Spleen (tissue), 11 donors: ENCODE measurements around the gene HOXB2. TPM values are rescaled to one million over a fixed set of nuclear protein-coding genes. Genes with fewer than 3 reads are reported as not detected.

Source experiments
- DNase-seq: peaks from one replicate; pipeline ENCODE4 v3.0.0-alpha.2; 2020
- H3K27ac ChIP-seq, 8 donors: fragments of 200-600 bp; sonication (generic) in 7 of 8; 1 replicate in 4 of 8; 2 replicates in 4 of 8; pipeline versions ENCODE4 v1.5.0 to v1.8.0; 2016 to 2021; ENCODE audit warnings: inconsistent platforms in 4 of 8, mild to moderate bottlenecking in 4 of 8, moderate library complexity in 1 of 8
- H3K27me3 ChIP-seq, 7 donors: fragments of 200-600 bp; sonication (generic) in 6 of 7; replicated peaks in 1 of 7; 1 replicate in 4 of 7; 2 replicates in 3 of 7; pipeline versions ENCODE4 v1.5.0 to v1.8.0; 2016 to 2021; ENCODE audit warnings: inconsistent platforms in 3 of 7, mild to moderate bottlenecking in 1 of 7
- H3K36me3 ChIP-seq, 6 donors: fragments of 200-600 bp; sonication (generic) in 5 of 6; 1 replicate in 4 of 6; 2 replicates in 2 of 6; pipeline versions ENCODE4 v1.5.0 to v1.8.0; 2016 to 2021; ENCODE audit warnings: inconsistent platforms in 2 of 6
- H3K4me1 ChIP-seq, 6 donors: fragments of 200-600 bp; sonication (generic) in 5 of 6; 1 replicate in 3 of 6; 2 replicates in 3 of 6; pipeline versions ENCODE4 v1.5.0 to v1.8.0; 2016 to 2021; ENCODE audit warnings: inconsistent platforms in 3 of 6
- H3K4me3 ChIP-seq, 8 donors: fragments of 200-600 bp; sonication (generic) in 7 of 8; 1 replicate in 4 of 8; 2 replicates in 4 of 8; pipeline versions ENCODE4 v1.5.0 to v1.8.0; 2016 to 2021; ENCODE audit warnings: inconsistent platforms in 4 of 8, mild to moderate bottlenecking in 4 of 8, moderate library complexity in 2 of 8
- H3K9me3 ChIP-seq, 8 donors: fragments of 200-600 bp; sonication (generic) in 7 of 8; 1 replicate in 4 of 8; 2 replicates in 4 of 8; pipeline versions ENCODE4 v1.5.0 to v1.8.0; 2016 to 2021; ENCODE audit warnings: inconsistent platforms in 4 of 8
- POLR2A ChIP-seq, 3 donors: fragments of 450-650 bp; IDR thresholded peaks; one replicate each; pipeline ENCODE4 v1.5.1; 2017; ENCODE audit warnings: antibody characterized with exemption in 3 of 3, mild to moderate bottlenecking in 1 of 3
- POLR2AphosphoS5 ChIP-seq, 3 donors: sonication (generic); formaldehyde crosslinking; IDR thresholded peaks; one replicate each; pipeline ENCODE4 v1.5.1; 2017; ENCODE audit warnings: antibody characterized with exemption in 3 of 3
- WGBS, 5 donors: extraction: QIAGEN DNeasy Blood & Tissue Kit in 3 of 5; methylation state at CpG; one replicate each; pipeline versions ENCODE4 v1.1.5 to v1.1.7; 2013 to 2018; 5-methylcytosine and 5-hydroxymethylcytosine counted together
- intact Hi-C: fragments of 100-400 bp; cut with DNase I; formaldehyde crosslinking; loops from one replicate; pipeline ENCODE4 v1.15.0; 2023; ENCODE audit warnings: low total_unique reads
- polyA plus RNA-seq, 3 donors: library from polyadenylated mRNA; stranded (reverse); fragments of 200-250 nt; gene quantifications; one replicate each; pipeline ENCODE4 v1.2.1, GENCODE V29; 2013
- total RNA-seq, 7 donors: library from RNA; depleted of rRNA in 3 of 7; stranded (reverse); fragments of >200 nt in 3 of 7; fragmentation: NEBNext Ultra II Directional in 4 of 7; extraction: Animal tissue kit (Norgen Biotek cat#: 25700) in 4 of 7; gene quantifications; one replicate each; pipeline versions ENCODE4 v1.1.0 to v1.2.1, GENCODE V29; 2016 to 2021
- TF ChIP-seq, protein P1 (sequence below), 11 experiments: fragments of 200-600 bp in 7 of 11; fragments of 450-650 bp in 4 of 11; sonication (generic) in 4 of 11; IDR thresholded peaks in 8 of 11; conservative IDR thresholded peaks in 3 of 11; 1 replicate in 7 of 11; 2 replicates in 4 of 11; pipeline versions ENCODE4 v1.4.0 to v1.8.0; 2016 to 2021; ENCODE audit warnings: antibody characterized with exemption in 11 of 11, inconsistent platforms in 4 of 11, mild to moderate bottlenecking in 1 of 11
- donor health status: healthy with polysubstance abuse.
- donor health status: DM: no; HTN: no; CAD: no; lungs with moderate emphysema.
- donor health status: DM: no; HTN: no; CAD: no.
- donor health status: Bipolar disorder and iron deficiency.
- donor health status: healthy.
- donor health status: DM: no; HTN: no; CAD: no.
- donor health status: DM: yes; HTN: yes; CAD: no.

Gene HOXB2
- total and polyA plus RNA-seq, 10 donors, result 5.9 to 21.9 (median 8.8) TPM

DNA sequence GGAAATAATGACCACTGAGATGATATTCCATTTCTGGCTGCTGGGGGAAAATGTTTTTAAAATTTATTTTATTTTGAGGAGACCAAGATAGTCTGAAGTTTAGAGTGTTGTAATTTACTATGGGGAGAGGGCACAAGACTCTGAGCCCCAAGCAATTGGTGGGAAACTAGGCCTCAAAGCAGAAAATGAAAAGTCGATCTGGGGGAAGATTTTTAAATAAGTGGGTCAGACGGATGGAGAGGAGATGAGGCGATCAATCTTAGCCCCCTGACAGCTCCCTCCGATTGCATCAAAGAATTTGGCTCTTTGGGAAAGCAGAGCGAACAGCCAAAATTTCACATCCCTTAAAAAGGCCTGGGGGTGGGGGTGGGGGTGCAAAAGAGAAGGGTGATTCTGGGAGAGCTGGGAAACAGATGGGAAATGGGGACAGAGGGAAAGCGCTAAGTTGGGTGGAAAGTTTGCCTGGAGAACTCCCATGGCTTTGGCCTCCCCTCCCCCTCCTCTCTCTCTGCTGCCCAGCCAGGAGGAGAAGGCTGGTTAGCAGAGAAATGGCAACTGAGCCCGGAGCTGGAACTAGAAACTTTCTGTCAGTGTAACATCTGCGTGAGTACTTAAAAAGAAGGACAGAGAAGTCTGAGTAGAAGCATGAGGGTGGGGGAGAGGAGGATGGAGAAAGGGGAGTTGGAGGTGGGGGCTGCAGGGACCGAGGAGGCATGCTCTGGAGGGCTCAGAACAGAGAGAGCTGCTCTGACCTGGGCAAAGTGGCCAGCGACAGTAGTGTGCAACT lies 1.4 kb upstream of the HOXB2 start:
- peak overlapping the region in 7 of 8 donors; percentile 55 to 94 (median 88) for H3K27ac ChIP-seq
- H3K36me3 ChIP-seq, result peaks cover 0 to 12% (median 0%) of the 10 kb centered on the region in 6 donors
- TF ChIP-seq, protein P1, sequence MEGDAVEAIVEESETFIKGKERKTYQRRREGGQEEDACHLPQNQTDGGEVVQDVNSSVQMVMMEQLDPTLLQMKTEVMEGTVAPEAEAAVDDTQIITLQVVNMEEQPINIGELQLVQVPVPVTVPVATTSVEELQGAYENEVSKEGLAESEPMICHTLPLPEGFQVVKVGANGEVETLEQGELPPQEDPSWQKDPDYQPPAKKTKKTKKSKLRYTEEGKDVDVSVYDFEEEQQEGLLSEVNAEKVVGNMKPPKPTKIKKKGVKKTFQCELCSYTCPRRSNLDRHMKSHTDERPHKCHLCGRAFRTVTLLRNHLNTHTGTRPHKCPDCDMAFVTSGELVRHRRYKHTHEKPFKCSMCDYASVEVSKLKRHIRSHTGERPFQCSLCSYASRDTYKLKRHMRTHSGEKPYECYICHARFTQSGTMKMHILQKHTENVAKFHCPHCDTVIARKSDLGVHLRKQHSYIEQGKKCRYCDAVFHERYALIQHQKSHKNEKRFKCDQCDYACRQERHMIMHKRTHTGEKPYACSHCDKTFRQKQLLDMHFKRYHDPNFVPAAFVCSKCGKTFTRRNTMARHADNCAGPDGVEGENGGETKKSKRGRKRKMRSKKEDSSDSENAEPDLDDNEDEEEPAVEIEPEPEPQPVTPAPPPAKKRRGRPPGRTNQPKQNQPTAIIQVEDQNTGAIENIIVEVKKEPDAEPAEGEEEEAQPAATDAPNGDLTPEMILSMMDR (IDR thresholded peaks at IDR 0.05 in 8 of 11, conservative IDR thresholded peaks at IDR 0.05 in 3 of 11), result no peak
- no peak for TF ChIP-seq POLR2AphosphoS5 (IDR thresholded peaks at IDR 0.05)
- no peak for TF ChIP-seq POLR2A (IDR thresholded peaks at IDR 0.05)
- peaks cover 2 to 79% (median 39%) of the 10 kb centered on the region in 6 donors for H3K4me1 ChIP-seq
- H3K9me3 ChIP-seq, result no peaks in the 10 kb centered on the region
- DNase-seq, result no peak
- peaks cover 0 to 67% (median 33%) of the 10 kb centered on the region in 7 donors for H3K27me3 ChIP-seq
- 54 to 62% (median 57%) methylated on average over 10 of the region's 10 CpGs for WGBS, 5 donors
- intact Hi-C loops, result no loop called here
- H3K4me3 ChIP-seq, result peak overlapping the region in 1 of 8 donors; percentile 9

DNA sequence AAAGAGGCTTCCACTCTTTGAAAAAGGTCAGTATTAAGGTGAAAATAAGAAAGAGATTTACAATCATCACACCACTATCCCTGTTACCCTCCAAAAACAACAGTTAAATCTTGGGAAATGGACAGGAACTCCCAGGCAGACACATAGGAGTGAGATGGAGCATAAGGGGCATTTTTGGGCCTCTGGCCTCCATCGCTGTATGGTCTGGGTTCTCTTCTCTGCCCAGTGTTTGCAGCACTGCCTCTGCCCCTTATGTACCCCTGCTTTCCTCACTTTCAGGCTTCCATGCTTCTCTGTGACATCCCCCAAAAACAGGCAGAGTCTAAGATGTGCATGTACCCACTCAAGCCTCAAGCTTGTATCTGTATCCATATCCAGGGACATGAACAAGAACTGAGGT lies 630 bp upstream of the HOXB2 start:
- Histone ChIP-seq H3K9me3 (no peaks in the 10 kb centered on the region), H3K36me3 (peaks cover 0 to 9% (median 0%) of the 10 kb centered on the region in 6 donors), H3K27ac (peak overlapping the region; percentile 27 to 94 (median 88)), H3K4me1 (peaks cover 2 to 87% (median 44%) of the 10 kb centered on the region in 6 donors), H3K27me3 (peaks cover 0 to 74% (median 37%) of the 10 kb centered on the region in 7 donors), H3K4me3 (no peak overlapping the region)
- TF ChIP-seq, protein P1 (IDR thresholded peaks at IDR 0.05 in 8 of 11, conservative IDR thresholded peaks at IDR 0.05 in 3 of 11), result no peak
- no peak for TF ChIP-seq POLR2A (IDR thresholded peaks at IDR 0.05)
- TF ChIP-seq POLR2AphosphoS5 (IDR thresholded peaks at IDR 0.05), result no peak
- 85 to 100% (median 91%) methylated on average over 1 of the region's 1 CpG for WGBS, 5 donors
- no peak for DNase-seq
- intact Hi-C loops, result no loop called here

DNA sequence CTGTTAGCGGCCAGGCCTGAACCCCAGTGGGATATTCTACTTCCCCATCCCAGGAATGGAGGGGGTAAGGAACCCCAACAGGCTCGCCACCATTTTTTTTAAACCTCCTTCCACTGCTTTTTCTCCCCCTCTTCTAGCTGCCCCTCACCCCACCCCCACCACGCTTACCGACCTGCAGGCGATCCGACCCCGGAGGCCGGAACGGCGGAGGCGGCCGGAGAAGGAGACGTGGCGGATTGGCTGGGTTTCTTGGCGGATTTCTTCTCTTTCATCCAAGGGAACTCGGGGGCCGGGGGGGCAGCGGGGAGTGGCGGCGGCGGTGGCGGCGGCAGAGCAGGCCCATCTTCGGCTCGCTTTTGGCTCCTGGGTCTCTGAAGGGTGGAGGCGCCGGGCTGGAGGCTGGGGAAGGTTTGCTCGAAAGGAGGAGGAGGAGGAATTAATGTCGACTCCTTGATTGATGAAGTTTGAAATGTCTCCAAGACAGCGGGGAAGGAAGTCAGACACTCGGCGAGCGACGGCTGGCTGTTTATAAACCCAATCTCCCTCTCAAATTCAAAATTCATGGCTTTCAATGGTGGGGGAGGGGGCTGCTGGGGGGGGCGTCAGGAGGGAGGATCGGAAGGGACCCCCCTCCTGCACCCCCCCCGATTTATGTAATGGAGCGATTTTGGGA lies 424 bp downstream of the HOXB2 start:
- Histone ChIP-seq H3K27ac (peak overlapping the region; percentile 85 to 94 (median 88)), H3K4me1 (peaks cover 2 to 94% (median 48%) of the 10 kb centered on the region in 6 donors), H3K36me3 (no peaks in the 10 kb centered on the region), H3K9me3 (no peaks in the 10 kb centered on the region), H3K4me3 (peak overlapping the region; percentile 48 to 79 (median 67)), H3K27me3 (peaks cover 0 to 84% (median 37%) of the 10 kb centered on the region in 7 donors)
- 3 to 7% (median 4%) methylated on average over 37 to 38 of the region's 38 CpGs for WGBS, 5 donors
- intact Hi-C loops, result no loop called here
- no peak for DNase-seq
- TF ChIP-seq, protein P1 (IDR thresholded peaks at IDR 0.05 in 8 of 11, conservative IDR thresholded peaks at IDR 0.05 in 3 of 11), result no peak
- TF ChIP-seq POLR2A (IDR thresholded peaks at IDR 0.05) (no peak), POLR2AphosphoS5 (IDR thresholded peaks at IDR 0.05) (peak in 2 of 3 donors; percentile 68 to 74)
